Measurements from ENCODE around the gene NKAIN4.

Gene NKAIN4

DNA sequence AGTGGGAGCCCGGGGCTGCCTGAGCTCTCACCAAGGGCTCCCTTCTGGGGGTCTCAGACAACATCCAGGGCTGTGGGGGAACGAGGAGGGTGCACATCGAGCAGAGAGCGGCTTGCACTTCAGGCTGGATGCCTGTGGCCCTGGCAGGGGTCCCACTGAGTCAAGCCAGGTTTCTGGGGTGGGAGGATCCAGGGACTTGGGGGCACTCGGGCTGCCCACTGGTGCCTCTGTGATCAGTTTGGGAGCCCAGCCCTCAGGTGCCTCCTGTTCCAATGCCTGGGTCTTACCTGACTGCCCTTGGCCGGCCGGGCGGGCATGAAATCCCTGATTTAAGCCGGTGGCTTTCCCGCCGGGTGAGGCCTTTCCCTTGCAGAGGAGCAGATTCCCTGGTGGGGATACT, 39.2 kb upstream of the NKAIN4 start:
- no peak for DNase-seq
- H3K9me3 ChIP-seq (replicated peaks; ENCODE audit: insufficient read depth, low read length): no peaks in the 10 kb centered on the region
- H3K4me3 ChIP-seq (ENCODE audit: low read length): no peak overlapping the region
- no peaks in the 10 kb centered on the region for H3F3A ChIP-seq (ENCODE audit: insufficient read depth, low read length)
- no peak for TF ChIP-seq EZH2 (optimal IDR thresholded peaks at IDR 0.05; ENCODE audit: low read depth, low read length)
- no peak for TF ChIP-seq EZH2phosphoT487 (IDR thresholded peaks at IDR 0.05; ENCODE audit: low read length)
- TF ChIP-seq, protein P1, sequence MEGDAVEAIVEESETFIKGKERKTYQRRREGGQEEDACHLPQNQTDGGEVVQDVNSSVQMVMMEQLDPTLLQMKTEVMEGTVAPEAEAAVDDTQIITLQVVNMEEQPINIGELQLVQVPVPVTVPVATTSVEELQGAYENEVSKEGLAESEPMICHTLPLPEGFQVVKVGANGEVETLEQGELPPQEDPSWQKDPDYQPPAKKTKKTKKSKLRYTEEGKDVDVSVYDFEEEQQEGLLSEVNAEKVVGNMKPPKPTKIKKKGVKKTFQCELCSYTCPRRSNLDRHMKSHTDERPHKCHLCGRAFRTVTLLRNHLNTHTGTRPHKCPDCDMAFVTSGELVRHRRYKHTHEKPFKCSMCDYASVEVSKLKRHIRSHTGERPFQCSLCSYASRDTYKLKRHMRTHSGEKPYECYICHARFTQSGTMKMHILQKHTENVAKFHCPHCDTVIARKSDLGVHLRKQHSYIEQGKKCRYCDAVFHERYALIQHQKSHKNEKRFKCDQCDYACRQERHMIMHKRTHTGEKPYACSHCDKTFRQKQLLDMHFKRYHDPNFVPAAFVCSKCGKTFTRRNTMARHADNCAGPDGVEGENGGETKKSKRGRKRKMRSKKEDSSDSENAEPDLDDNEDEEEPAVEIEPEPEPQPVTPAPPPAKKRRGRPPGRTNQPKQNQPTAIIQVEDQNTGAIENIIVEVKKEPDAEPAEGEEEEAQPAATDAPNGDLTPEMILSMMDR (IDR thresholded peaks at IDR 0.05; ENCODE audit: low read length): no peak
- H4K20me1 ChIP-seq (ENCODE audit: insufficient read depth, low read length): no peaks in the 10 kb centered on the region
- no peaks in the 10 kb centered on the region for H3K79me2 ChIP-seq (ENCODE audit: low read length)
- H3K9me2 ChIP-seq (replicated peaks; ENCODE audit: insufficient read depth, low read length): no peaks in the 10 kb centered on the region
- H3K27ac ChIP-seq (ENCODE audit: low read length): no peak overlapping the region
- no peak overlapping the region for H3K9ac ChIP-seq (ENCODE audit: low read length)
- peaks cover 65% of the 10 kb centered on the region for H3K27me3 ChIP-seq (replicated peaks; ENCODE audit: insufficient read depth, low read length)
- no peak overlapping the region for H2AFZ ChIP-seq (ENCODE audit: low read length)
- H3K4me1 ChIP-seq (ENCODE audit: low read length): no peaks in the 10 kb centered on the region
- H3K4me2 ChIP-seq (ENCODE audit: low read depth, low read length): no peak overlapping the region
- H3K36me3 ChIP-seq (replicated peaks; ENCODE audit: insufficient read depth, low read length): no peaks in the 10 kb centered on the region

DNA sequence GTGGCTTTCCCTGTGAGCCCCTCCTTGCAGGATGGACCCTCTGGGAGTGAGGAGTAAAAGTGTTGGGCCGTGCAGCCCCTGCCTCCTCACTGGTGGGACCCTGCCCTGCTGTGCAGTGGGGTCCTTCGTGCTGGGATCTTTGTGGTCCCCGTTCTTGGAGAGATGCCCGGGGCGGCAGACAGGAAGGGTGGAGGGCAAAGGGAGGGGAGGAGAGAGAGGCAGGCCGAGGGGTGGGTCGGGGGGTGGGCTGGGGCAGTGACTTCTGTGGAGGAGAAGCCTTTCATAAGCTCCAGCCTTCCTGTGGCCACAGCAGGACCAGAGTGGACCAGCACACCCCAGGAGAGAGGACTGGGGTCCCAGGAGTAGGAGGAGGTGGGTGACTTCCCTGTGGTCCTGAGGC, 38.6 kb upstream of the NKAIN4 start, which contains the start of gene COL20A1:
TSS of gene COL20A1 (plus strand) at position 283 of the 400 bp plus-strand sequence. CDS start 1,922 bp downstream, outside the sequence.
- Histone ChIP-seq H3K9ac (ENCODE audit: low read length) (no peak within 1 kb of the TSS), H4K20me1 (ENCODE audit: insufficient read depth, low read length) (no peaks in the 10 kb centered on the region), H3K27me3 (replicated peaks; ENCODE audit: insufficient read depth, low read length) (peaks cover 60% of the 10 kb centered on the region), H3K9me3 (replicated peaks; ENCODE audit: insufficient read depth, low read length) (no peaks in the 10 kb centered on the region), H3K9me2 (replicated peaks; ENCODE audit: insufficient read depth, low read length) (no peaks in the 10 kb centered on the region), H3K4me3 (ENCODE audit: low read length) (no peak within 1 kb of the TSS), H3K79me2 (ENCODE audit: low read length) (no peaks in the 10 kb centered on the region), H2AFZ (ENCODE audit: low read length) (no peak within 1 kb of the TSS), H3K36me3 (replicated peaks; ENCODE audit: insufficient read depth, low read length) (no peaks in the 10 kb centered on the region), H3K4me2 (ENCODE audit: low read depth, low read length) (no peak within 1 kb of the TSS), H3F3A (ENCODE audit: insufficient read depth, low read length) (no peaks in the 10 kb centered on the region), H3K4me1 (ENCODE audit: low read length) (no peaks in the 10 kb centered on the region), H3K27ac (ENCODE audit: low read length) (no peak within 1 kb of the TSS)
- TF ChIP-seq EZH2 (optimal IDR thresholded peaks at IDR 0.05; ENCODE audit: low read depth, low read length) (no peak), EZH2phosphoT487 (IDR thresholded peaks at IDR 0.05; ENCODE audit: low read length) (no peak)
- TF ChIP-seq, protein P1 (IDR thresholded peaks at IDR 0.05; ENCODE audit: low read length): no peak
- DNase-seq: no peak

DNA sequence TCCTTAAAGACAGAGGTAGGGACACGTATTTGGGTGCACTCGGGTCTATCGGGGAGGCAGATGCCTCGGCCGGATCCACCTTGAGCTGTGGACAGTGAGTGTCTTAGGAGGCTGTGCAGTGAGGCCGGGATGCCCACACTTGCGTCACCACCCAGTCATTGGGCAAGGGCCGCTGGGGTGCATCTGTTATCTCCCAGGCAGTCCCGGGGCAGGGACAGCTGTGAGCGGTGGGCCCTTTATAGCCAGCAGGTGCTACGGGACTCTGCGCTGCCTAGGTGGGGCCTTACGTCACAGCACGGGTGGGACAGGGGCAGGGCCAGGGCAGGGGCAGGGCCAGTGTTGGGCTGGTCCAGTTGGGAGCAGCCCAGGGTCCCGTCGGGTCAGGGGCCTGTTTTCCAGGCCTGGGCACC, 38.0 kb upstream of the NKAIN4 start:
- Histone ChIP-seq H3K9ac (ENCODE audit: low read length) (no peak overlapping the region), H3K4me3 (ENCODE audit: low read length) (no peak overlapping the region), H3K27me3 (replicated peaks; ENCODE audit: insufficient read depth, low read length) (peaks cover 54% of the 10 kb centered on the region), H3K4me1 (ENCODE audit: low read length) (no peaks in the 10 kb centered on the region), H3K36me3 (replicated peaks; ENCODE audit: insufficient read depth, low read length) (no peaks in the 10 kb centered on the region), H3K9me2 (replicated peaks; ENCODE audit: insufficient read depth, low read length) (no peaks in the 10 kb centered on the region), H3K79me2 (ENCODE audit: low read length) (no peaks in the 10 kb centered on the region), H3K9me3 (replicated peaks; ENCODE audit: insufficient read depth, low read length) (no peaks in the 10 kb centered on the region), H2AFZ (ENCODE audit: low read length) (no peak overlapping the region), H4K20me1 (ENCODE audit: insufficient read depth, low read length) (no peaks in the 10 kb centered on the region), H3K4me2 (ENCODE audit: low read depth, low read length) (no peak overlapping the region), H3F3A (ENCODE audit: insufficient read depth, low read length) (no peaks in the 10 kb centered on the region), H3K27ac (ENCODE audit: low read length) (no peak overlapping the region)
- no peak for DNase-seq
- TF ChIP-seq, protein P1 (IDR thresholded peaks at IDR 0.05; ENCODE audit: low read length): no peak
- no peak for TF ChIP-seq EZH2phosphoT487 (IDR thresholded peaks at IDR 0.05; ENCODE audit: low read length)
- TF ChIP-seq EZH2 (optimal IDR thresholded peaks at IDR 0.05; ENCODE audit: low read depth, low read length): no peak
